Hepatocyte (in vitro differentiated cells): ENCODE results near the gene GGA1.

Source experiments
- CTCF ChIP-seq: fragments of 200-600 bp; sonication (generic); IDR thresholded peaks from 2 replicates; pipeline ENCODE4 v1.5.1; 2016; ENCODE audit warnings: antibody characterized with exemption, mild to moderate bottlenecking; ENCODE audit not compliant: poor library complexity
- EZH2 ChIP-seq: fragments of 200-600 bp; sonication (generic); IDR thresholded peaks from 2 replicates; pipeline ENCODE4 v1.6.1; 2016; ENCODE audit warnings: antibody characterized with exemption, mild to moderate bottlenecking, borderline replicate concordance
- EZH2phosphoT487 ChIP-seq: fragments of 200-600 bp; sonication (generic); IDR thresholded peaks from one replicate; pipeline ENCODE4 v1.6.1; 2018; ENCODE audit warnings: antibody characterized with exemption, mild to moderate bottlenecking, low read depth, moderate library complexity; ENCODE audit not compliant: unreplicated experiment, severe bottlenecking

DNA sequence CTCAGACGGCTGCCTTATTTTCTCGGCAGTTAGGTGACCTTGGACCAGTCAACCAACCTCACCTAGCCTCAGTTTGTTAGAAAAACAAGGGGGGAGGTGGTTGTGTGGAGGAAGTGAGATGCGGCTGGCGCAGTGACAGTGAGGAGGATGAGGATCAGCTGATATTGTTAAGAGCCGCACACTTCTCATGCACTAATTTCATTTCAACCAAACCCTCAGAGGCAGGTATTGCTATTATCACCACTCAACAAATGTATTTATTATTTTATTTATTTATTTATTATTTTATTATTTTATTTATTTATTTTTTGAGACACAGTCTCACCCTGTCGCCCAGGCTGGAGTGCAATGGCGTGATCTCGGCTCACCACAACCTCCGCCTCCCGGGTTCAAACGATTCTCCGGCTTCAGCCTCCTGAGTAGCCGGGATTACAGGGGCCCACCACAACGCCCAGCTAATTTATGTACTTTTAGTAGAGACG, 68.9 kb downstream of the GGA1 start:
- no peak for TF ChIP-seq CTCF
- no peak for TF ChIP-seq EZH2
- no peak for TF ChIP-seq EZH2phosphoT487
